Upper lobe of right lung (tissue), 1 donor: Measurements from ENCODE around the gene NPAP1. TPM values are rescaled to one million over a fixed set of nuclear protein-coding genes. Genes with fewer than 3 reads are reported as not detected.
"Not testable (repeated sequence)": the region's sequence is repeated elsewhere in the genome, so short reads cannot be mapped to it uniquely, and the experiment has no call there.

Experiments used
- ATAC-seq: fragments of 200-7000 bp; cut with Tn5 transposase; one replicate; pipeline ENCODE4 v1.9.1; 2020; ENCODE audit warnings: mild to moderate bottlenecking, moderate library complexity
- DNase-seq: peaks from one replicate; pipeline ENCODE4 v3.0.0-alpha.2; 2020
- H3K27ac ChIP-seq: fragments of 200-600 bp; one replicate; pipeline ENCODE4 v1.8.0; 2022
- H3K27me3 ChIP-seq: fragments of 200-600 bp; one replicate; pipeline ENCODE4 v1.8.0; 2022; ENCODE audit warnings: mild to moderate bottlenecking
- H3K36me3 ChIP-seq: fragments of 200-600 bp; one replicate; pipeline ENCODE4 v1.8.0; 2022
- H3K4me1 ChIP-seq: fragments of 200-600 bp; one replicate; pipeline ENCODE4 v1.8.0; 2022
- H3K4me3 ChIP-seq: fragments of 200-600 bp; one replicate; pipeline ENCODE4 v1.8.0; 2022; ENCODE audit warnings: mild to moderate bottlenecking
- H3K9me3 ChIP-seq: fragments of 200-600 bp; one replicate; pipeline ENCODE4 v1.8.0; 2022
- CTCF ChIP-seq: fragments of 200-600 bp; IDR thresholded peaks from one replicate; pipeline ENCODE4 v1.8.0; 2022; ENCODE audit warnings: antibody characterized with exemption
- intact Hi-C: fragments of 100-400 bp; cut with DNase I; formaldehyde crosslinking; loops from one replicate; pipeline ENCODE4 v1.11.0; 2022
- total RNA-seq: library from RNA; stranded (reverse); fragmentation: NEBNext Ultra II Directional; extraction: Animal tissue kit (Norgen Biotek cat#: 25700); gene quantifications from one replicate; pipeline ENCODE4 v1.2.1, GENCODE V29; 2021
- donor health status: DM: no; HTN: yes; CAD: no; lungs with severe emphysema.

Gene NPAP1
- total RNA-seq, 1 donor from 2014 or later = 0.17 TPM

- ATAC-seq = no peak
- Histone ChIP-seq H3K27me3 (no peaks in the 10 kb centered on the region), H3K4me1 (no peaks in the 10 kb centered on the region), H3K4me3 (no peak overlapping the region), H3K9me3 (no peaks in the 10 kb centered on the region), H3K27ac (no peak overlapping the region), H3K36me3 (no peaks in the 10 kb centered on the region)
- no peak for DNase-seq
- intact Hi-C loops = no loop called here
- no peak for TF ChIP-seq CTCF
Observed at GRCh38 chr15:24659622-24660021, 16.0 kb upstream of the NPAP1 start.

GRCh38 chr15:24662991-24663390 is 12.6 kb upstream of the NPAP1 start:
- Histone ChIP-seq H3K27me3 (no peaks in the 10 kb centered on the region), H3K9me3 (no peaks in the 10 kb centered on the region), H3K4me1 (no peaks in the 10 kb centered on the region), H3K27ac (no peak overlapping the region), H3K4me3 (no peak overlapping the region), H3K36me3 (no peaks in the 10 kb centered on the region)
- ATAC-seq (no peak), DNase-seq (no peak)
- intact Hi-C loops = no loop called here
- no peak for TF ChIP-seq CTCF

GRCh38 chr15:24676431-24676830 is 856 bp downstream of the NPAP1 start:
- H3K9me3 ChIP-seq = no peaks in the 10 kb centered on the region
- intact Hi-C loops = no loop called here
- TF ChIP-seq CTCF = no peak
- H3K4me1 ChIP-seq = no peaks in the 10 kb centered on the region
- no peaks in the 10 kb centered on the region for H3K36me3 ChIP-seq
- DNase-seq (no peak), ATAC-seq (no peak)
- no peak overlapping the region for H3K27ac ChIP-seq
- no peak overlapping the region for H3K4me3 ChIP-seq
- no peaks in the 10 kb centered on the region for H3K27me3 ChIP-seq

GRCh38 chr15:24678485-24678884 is 2.9 kb downstream of the NPAP1 start:
- Histone ChIP-seq H3K27ac (no peak overlapping the region), H3K9me3 (no peaks in the 10 kb centered on the region), H3K4me1 (no peaks in the 10 kb centered on the region), H3K4me3 (no peak overlapping the region), H3K36me3 (no peaks in the 10 kb centered on the region), H3K27me3 (no peaks in the 10 kb centered on the region)
- DNase-seq (no peak), ATAC-seq (no peak)
- intact Hi-C loops = no loop called here
- TF ChIP-seq CTCF = no peak

GRCh38 chr15:24682002-24682401 is 6.4 kb downstream of the NPAP1 start:
- intact Hi-C loops = no loop called here
- Histone ChIP-seq H3K4me3 (no peak overlapping the region), H3K36me3 (no peaks in the 10 kb centered on the region), H3K27me3 (no peaks in the 10 kb centered on the region), H3K27ac (no peak overlapping the region), H3K9me3 (no peaks in the 10 kb centered on the region), H3K4me1 (no peaks in the 10 kb centered on the region)
- DNase-seq = no peak
- no peak for ATAC-seq
- TF ChIP-seq CTCF = no peak

- H3K27ac ChIP-seq, intact Hi-C loops, DNase-seq, H3K36me3 ChIP-seq, ATAC-seq, H3K9me3 ChIP-seq, H3K4me3 ChIP-seq, H3K4me1 ChIP-seq, H3K27me3 ChIP-seq: not testable (repeated sequence)
Observed at GRCh38 chr15:24682905-24683304, 7.3 kb downstream of the NPAP1 start.
